ENCODE measurements around the gene PATL2.

DNA sequence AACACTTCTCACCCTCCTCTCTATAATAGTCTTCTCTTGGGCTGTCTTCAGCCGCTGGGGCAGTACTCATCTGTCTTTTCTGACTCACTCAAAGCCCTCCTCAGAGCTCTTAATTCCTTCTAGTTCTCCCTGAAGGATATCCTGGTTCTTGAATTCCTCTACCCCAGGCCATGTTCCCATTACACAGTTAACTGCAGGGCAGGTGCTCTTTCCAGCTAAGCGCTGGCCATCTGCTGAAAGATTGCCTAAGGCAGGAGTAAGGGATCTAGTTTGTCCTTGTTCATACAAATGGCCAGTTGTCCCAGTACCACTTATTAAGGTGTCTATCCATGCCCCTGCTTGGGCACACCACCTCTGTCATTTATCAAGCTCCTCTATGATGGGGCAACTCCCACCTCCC is 37.5 kb downstream of the PATL2 start:
- TF ChIP-seq, protein P1, sequence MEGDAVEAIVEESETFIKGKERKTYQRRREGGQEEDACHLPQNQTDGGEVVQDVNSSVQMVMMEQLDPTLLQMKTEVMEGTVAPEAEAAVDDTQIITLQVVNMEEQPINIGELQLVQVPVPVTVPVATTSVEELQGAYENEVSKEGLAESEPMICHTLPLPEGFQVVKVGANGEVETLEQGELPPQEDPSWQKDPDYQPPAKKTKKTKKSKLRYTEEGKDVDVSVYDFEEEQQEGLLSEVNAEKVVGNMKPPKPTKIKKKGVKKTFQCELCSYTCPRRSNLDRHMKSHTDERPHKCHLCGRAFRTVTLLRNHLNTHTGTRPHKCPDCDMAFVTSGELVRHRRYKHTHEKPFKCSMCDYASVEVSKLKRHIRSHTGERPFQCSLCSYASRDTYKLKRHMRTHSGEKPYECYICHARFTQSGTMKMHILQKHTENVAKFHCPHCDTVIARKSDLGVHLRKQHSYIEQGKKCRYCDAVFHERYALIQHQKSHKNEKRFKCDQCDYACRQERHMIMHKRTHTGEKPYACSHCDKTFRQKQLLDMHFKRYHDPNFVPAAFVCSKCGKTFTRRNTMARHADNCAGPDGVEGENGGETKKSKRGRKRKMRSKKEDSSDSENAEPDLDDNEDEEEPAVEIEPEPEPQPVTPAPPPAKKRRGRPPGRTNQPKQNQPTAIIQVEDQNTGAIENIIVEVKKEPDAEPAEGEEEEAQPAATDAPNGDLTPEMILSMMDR (conservative IDR thresholded peaks at IDR 0.05 in 1 of 2, IDR thresholded peaks at IDR 0.05 in 1 of 2; ENCODE audit: low read depth in 1 of 2, low read length in 2 of 2), result no peak
- TF ChIP-seq EZH2 (IDR thresholded peaks at IDR 0.05; ENCODE audit: low read length, missing control alignments), result no peak

All from fibroblast of lung (primary cell).